MM.1S (cell line): ENCODE measurements around the gene YTHDF1.

ENCODE experiments used
- DNase-seq: peaks from one replicate; pipeline ENCODE4 v3.0.0-alpha.2; 2015
- H2AFZ ChIP-seq: fragments of 300-600 bp; sonication (generic); 2 replicates; pipeline ENCODE4 v1.6.0; 2016; ENCODE audit warnings: antibody characterized with exemption, low read length
- H3F3A ChIP-seq: fragments of 300-600 bp; sonication (generic); 2 replicates; pipeline ENCODE4 v1.6.1; 2016; ENCODE audit warnings: mild to moderate bottlenecking, antibody characterized with exemption, low read length, moderate library complexity, mixed read lengths; ENCODE audit not compliant: insufficient read depth
- H3K27ac ChIP-seq: fragments of 300-600 bp; sonication (generic); 2 replicates; pipeline ENCODE4 v1.5.1; 2016; ENCODE audit warnings: mild to moderate bottlenecking, low read length
- H3K27me3 ChIP-seq: fragments of 300-600 bp; sonication (generic); replicated peaks from 2 replicates; pipeline ENCODE4 v1.6.0; 2016; ENCODE audit warnings: low read length; ENCODE audit not compliant: insufficient read depth
- H3K36me3 ChIP-seq: fragments of 300-600 bp; sonication (generic); replicated peaks from 2 replicates; pipeline ENCODE4 v1.6.1; 2016; ENCODE audit warnings: mild to moderate bottlenecking, low read length, mixed read lengths; ENCODE audit not compliant: insufficient read depth
- H3K4me1 ChIP-seq: fragments of 300-600 bp; sonication (generic); 2 replicates; pipeline ENCODE4 v1.6.1; 2016; ENCODE audit warnings: low read length, mixed read lengths
- H3K4me2 ChIP-seq: fragments of 300-600 bp; sonication (generic); 2 replicates; pipeline ENCODE4 v1.6.0; 2016; ENCODE audit warnings: low read depth, low read length
- H3K4me3 ChIP-seq: fragments of 300-600 bp; sonication (generic); 2 replicates; pipeline ENCODE4 v1.5.1; 2016; ENCODE audit warnings: low read length, mixed read lengths
- H3K79me2 ChIP-seq: fragments of 300-600 bp; sonication (generic); 2 replicates; pipeline ENCODE4 v1.6.1; 2016; ENCODE audit warnings: mixed run types, low read length, mixed read lengths
- H3K9ac ChIP-seq: fragments of 300-600 bp; sonication (generic); 2 replicates; pipeline ENCODE4 v1.6.1; 2016; ENCODE audit warnings: low read length, mixed read lengths
- H3K9me2 ChIP-seq: fragments of 300-600 bp; sonication (generic); replicated peaks from 2 replicates; pipeline ENCODE4 v1.6.1; 2016; ENCODE audit warnings: mild to moderate bottlenecking, low read length, mixed read lengths; ENCODE audit not compliant: insufficient read depth
- H3K9me3 ChIP-seq: fragments of 300-600 bp; sonication (generic); replicated peaks from 2 replicates; pipeline ENCODE4 v1.6.1; 2016; ENCODE audit warnings: mild to moderate bottlenecking, low read length, mixed read lengths; ENCODE audit not compliant: insufficient read depth
- H4K20me1 ChIP-seq: fragments of 300-600 bp; sonication (generic); 2 replicates; pipeline ENCODE4 v1.6.1; 2016; ENCODE audit warnings: mild to moderate bottlenecking, low read length, moderate library complexity, mixed read lengths; ENCODE audit not compliant: insufficient read depth
- EZH2 ChIP-seq: fragments of 300-600 bp; sonication (generic); optimal IDR thresholded peaks from 2 replicates; pipeline ENCODE3; 2017; ENCODE audit warnings: low read depth, mild to moderate bottlenecking, antibody characterized with exemption, low read length, mixed read lengths
- EZH2phosphoT487 ChIP-seq: fragments of 300-600 bp; sonication (generic); IDR thresholded peaks from 2 replicates; pipeline ENCODE4 v1.6.1; 2018; ENCODE audit warnings: antibody characterized with exemption, low read length
- TF ChIP-seq, protein P1 (sequence below): fragments of 300-600 bp; sonication (generic); IDR thresholded peaks from 2 replicates; pipeline ENCODE4 v1.5.1; 2016; ENCODE audit warnings: antibody characterized with exemption, low read length, mixed read lengths

Gene YTHDF1

DNA sequence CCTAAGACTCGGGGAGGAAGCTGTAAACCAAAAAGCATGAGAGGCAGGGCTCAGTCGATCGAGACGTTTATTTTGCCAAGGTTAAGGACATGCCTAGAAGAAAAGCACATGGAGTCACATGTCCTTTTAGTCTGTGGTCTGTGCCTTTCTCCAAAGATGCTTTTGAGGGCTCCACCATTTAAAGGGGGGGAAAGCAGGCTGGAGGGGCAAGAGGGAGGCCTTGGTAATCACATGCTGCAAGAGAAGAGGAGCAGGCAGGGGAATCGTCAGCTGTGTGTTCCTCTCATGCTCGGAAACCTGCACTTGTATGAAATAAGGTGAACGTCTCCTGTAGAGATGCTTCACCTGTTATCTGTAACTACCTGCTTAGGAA lies 9.1 kb upstream of the YTHDF1 start:
- no peak overlapping the region for H3K4me2 ChIP-seq
- no peaks in the 10 kb centered on the region for H3F3A ChIP-seq
- no peaks in the 10 kb centered on the region for H4K20me1 ChIP-seq
- no peak overlapping the region for H3K4me3 ChIP-seq
- H3K27me3 ChIP-seq: peaks cover 92% of the 10 kb centered on the region
- H3K9me3 ChIP-seq: no peaks in the 10 kb centered on the region
- no peaks in the 10 kb centered on the region for H3K36me3 ChIP-seq
- H3K9me2 ChIP-seq: no peaks in the 10 kb centered on the region
- H3K4me1 ChIP-seq: no peaks in the 10 kb centered on the region
- DNase-seq: no peak
- no peak overlapping the region for H3K27ac ChIP-seq
- H2AFZ ChIP-seq: no peak overlapping the region
- H3K79me2 ChIP-seq: no peaks in the 10 kb centered on the region
- TF ChIP-seq EZH2phosphoT487: no peak
- TF ChIP-seq, protein P1, sequence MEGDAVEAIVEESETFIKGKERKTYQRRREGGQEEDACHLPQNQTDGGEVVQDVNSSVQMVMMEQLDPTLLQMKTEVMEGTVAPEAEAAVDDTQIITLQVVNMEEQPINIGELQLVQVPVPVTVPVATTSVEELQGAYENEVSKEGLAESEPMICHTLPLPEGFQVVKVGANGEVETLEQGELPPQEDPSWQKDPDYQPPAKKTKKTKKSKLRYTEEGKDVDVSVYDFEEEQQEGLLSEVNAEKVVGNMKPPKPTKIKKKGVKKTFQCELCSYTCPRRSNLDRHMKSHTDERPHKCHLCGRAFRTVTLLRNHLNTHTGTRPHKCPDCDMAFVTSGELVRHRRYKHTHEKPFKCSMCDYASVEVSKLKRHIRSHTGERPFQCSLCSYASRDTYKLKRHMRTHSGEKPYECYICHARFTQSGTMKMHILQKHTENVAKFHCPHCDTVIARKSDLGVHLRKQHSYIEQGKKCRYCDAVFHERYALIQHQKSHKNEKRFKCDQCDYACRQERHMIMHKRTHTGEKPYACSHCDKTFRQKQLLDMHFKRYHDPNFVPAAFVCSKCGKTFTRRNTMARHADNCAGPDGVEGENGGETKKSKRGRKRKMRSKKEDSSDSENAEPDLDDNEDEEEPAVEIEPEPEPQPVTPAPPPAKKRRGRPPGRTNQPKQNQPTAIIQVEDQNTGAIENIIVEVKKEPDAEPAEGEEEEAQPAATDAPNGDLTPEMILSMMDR: no peak
- no peak for TF ChIP-seq EZH2
- no peak overlapping the region for H3K9ac ChIP-seq

DNA sequence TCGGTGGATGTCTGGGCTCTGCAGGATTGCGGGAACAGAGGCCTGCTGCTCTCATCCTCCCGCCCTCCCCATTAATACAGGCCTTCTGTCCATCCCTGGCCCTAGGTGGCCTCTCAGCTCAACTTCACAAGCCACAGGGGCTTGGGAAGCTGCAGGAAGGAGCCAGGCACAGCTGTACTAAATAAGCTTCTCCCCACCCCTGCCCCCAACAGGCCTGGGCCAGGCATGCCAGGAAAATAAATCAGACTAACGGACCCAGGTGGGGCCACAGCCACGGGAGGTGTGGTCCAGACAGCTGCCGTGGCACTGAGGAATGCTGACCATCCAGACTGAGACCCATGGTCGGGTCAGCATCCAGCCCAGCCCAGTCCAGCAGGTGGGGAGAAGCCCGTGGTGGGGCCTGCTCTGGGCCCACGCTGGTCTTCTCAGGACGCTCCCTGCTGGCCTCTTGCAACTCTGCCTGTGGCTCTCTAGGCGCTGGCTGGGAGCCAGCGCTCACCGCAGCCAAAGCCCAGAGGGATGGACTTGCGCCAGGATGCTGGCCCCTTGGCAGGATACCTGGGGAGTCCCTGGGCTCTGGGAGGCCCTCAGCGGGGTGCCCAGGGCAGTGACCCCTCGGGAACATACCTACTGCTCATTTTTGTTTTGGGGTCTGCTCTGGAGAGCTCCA lies 8.6 kb upstream of the YTHDF1 start:
- no peak overlapping the region for H3K27ac ChIP-seq
- no peaks in the 10 kb centered on the region for H3F3A ChIP-seq
- H3K27me3 ChIP-seq: peaks cover 92% of the 10 kb centered on the region
- H3K4me3 ChIP-seq: no peak overlapping the region
- no peak overlapping the region for H3K4me2 ChIP-seq
- H3K9me3 ChIP-seq: no peaks in the 10 kb centered on the region
- DNase-seq: no peak
- H3K9ac ChIP-seq: no peak overlapping the region
- H4K20me1 ChIP-seq: no peaks in the 10 kb centered on the region
- H3K4me1 ChIP-seq: no peaks in the 10 kb centered on the region
- TF ChIP-seq EZH2: no peak
- TF ChIP-seq EZH2phosphoT487: no peak
- TF ChIP-seq, protein P1: no peak
- H3K79me2 ChIP-seq: no peaks in the 10 kb centered on the region
- H3K36me3 ChIP-seq: no peaks in the 10 kb centered on the region
- no peaks in the 10 kb centered on the region for H3K9me2 ChIP-seq
- H2AFZ ChIP-seq: no peak overlapping the region

- H3K36me3 ChIP-seq: no peaks in the 10 kb centered on the region
- H3K9me3 ChIP-seq: no peaks in the 10 kb centered on the region
- TF ChIP-seq EZH2phosphoT487 (no peak), EZH2 (no peak)
- TF ChIP-seq, protein P1: no peak
- no peak overlapping the region for H3K4me2 ChIP-seq
- DNase-seq: no peak
- H3F3A ChIP-seq: no peaks in the 10 kb centered on the region
- peaks cover 92% of the 10 kb centered on the region for H3K27me3 ChIP-seq
- no peaks in the 10 kb centered on the region for H4K20me1 ChIP-seq
- H2AFZ ChIP-seq: no peak overlapping the region
- H3K79me2 ChIP-seq: no peaks in the 10 kb centered on the region
- H3K4me3 ChIP-seq: no peak overlapping the region
- no peaks in the 10 kb centered on the region for H3K9me2 ChIP-seq
- no peak overlapping the region for H3K27ac ChIP-seq
- no peak overlapping the region for H3K9ac ChIP-seq
- H3K4me1 ChIP-seq: no peaks in the 10 kb centered on the region
Measured at GRCh38 chr20:63223826-63224207, 7.9 kb upstream of the YTHDF1 start.
